Measurements from ENCODE around the gene CPSF3.

CPSF3 gene

DNA sequence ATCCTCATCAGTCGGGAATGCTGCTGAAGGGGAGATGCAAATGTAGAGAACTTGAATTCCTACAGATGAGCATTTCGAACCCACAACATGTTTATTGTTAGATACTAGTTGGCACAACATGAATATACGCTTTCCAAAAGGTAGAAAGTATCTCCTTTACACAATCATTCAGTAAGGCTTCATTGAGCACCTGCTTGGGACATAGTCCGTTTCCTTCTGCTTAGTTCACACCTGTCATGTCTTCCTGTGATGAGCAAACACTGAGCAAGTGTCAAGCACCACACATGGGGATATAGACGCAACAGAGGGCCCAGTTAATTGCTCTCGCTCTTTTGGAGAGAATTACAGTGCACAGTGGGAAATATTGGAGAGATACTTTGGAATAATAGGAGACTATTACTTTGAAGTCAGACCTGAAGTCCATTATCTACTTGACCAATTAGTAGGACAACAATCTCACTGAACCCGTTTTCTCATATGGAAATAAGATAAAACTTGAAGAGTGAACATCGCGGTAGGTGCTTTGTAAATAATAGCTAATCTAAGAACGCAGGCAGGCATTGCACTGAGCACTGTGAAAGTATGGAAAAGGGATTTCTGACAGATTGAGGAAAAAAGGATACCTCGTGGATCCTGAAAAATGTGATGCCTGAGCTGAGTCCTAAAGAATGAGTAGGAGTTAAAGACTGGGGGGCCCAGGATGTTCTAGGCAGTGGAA lies 1.2 kb downstream of the CPSF3 start:
- Histone ChIP-seq H2AFZ (ENCODE audit: low read length) (no peak overlapping the region), H3K9ac (ENCODE audit: low read depth, low read length, poor library complexity, severe bottlenecking) (peak overlapping the region; percentile 98), H3K36me3 (ENCODE audit: insufficient read depth, low read length) (no peaks in the 10 kb centered on the region), H3K9me3 (ENCODE audit: insufficient read depth, low read depth, low read length) (no peaks in the 10 kb centered on the region), H3K9me2 (replicated peaks; ENCODE audit: low read depth, low read length) (no peaks in the 10 kb centered on the region), H3K4me1 (ENCODE audit: insufficient read depth, low read length, poor library complexity, severe bottlenecking) (peaks cover 40% of the 10 kb centered on the region), H4K20me1 (ENCODE audit: insufficient read depth, low read length, poor library complexity, severe bottlenecking) (peaks cover 10% of the 10 kb centered on the region), H3K79me2 (ENCODE audit: insufficient read depth, low read length) (peaks cover 61% of the 10 kb centered on the region), H3K4me3 (ENCODE audit: low read length, poor library complexity, severe bottlenecking) (peak overlapping the region; percentile 95), H3K4me2 (ENCODE audit: low read depth, low read length, poor library complexity, severe bottlenecking) (peak overlapping the region; percentile 82), H3K27me3 (ENCODE audit: insufficient read depth, low read length, poor library complexity, severe bottlenecking) (no peaks in the 10 kb centered on the region), H3F3A (ENCODE audit: low read depth) (no peaks in the 10 kb centered on the region)
- TF ChIP-seq, protein P1, sequence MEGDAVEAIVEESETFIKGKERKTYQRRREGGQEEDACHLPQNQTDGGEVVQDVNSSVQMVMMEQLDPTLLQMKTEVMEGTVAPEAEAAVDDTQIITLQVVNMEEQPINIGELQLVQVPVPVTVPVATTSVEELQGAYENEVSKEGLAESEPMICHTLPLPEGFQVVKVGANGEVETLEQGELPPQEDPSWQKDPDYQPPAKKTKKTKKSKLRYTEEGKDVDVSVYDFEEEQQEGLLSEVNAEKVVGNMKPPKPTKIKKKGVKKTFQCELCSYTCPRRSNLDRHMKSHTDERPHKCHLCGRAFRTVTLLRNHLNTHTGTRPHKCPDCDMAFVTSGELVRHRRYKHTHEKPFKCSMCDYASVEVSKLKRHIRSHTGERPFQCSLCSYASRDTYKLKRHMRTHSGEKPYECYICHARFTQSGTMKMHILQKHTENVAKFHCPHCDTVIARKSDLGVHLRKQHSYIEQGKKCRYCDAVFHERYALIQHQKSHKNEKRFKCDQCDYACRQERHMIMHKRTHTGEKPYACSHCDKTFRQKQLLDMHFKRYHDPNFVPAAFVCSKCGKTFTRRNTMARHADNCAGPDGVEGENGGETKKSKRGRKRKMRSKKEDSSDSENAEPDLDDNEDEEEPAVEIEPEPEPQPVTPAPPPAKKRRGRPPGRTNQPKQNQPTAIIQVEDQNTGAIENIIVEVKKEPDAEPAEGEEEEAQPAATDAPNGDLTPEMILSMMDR (conservative IDR thresholded peaks at IDR 0.05; ENCODE audit: low read length) = no peak
- TF ChIP-seq EZH2phosphoT487 (IDR thresholded peaks at IDR 0.05; ENCODE audit: borderline replicate concordance) = no peak

DNA sequence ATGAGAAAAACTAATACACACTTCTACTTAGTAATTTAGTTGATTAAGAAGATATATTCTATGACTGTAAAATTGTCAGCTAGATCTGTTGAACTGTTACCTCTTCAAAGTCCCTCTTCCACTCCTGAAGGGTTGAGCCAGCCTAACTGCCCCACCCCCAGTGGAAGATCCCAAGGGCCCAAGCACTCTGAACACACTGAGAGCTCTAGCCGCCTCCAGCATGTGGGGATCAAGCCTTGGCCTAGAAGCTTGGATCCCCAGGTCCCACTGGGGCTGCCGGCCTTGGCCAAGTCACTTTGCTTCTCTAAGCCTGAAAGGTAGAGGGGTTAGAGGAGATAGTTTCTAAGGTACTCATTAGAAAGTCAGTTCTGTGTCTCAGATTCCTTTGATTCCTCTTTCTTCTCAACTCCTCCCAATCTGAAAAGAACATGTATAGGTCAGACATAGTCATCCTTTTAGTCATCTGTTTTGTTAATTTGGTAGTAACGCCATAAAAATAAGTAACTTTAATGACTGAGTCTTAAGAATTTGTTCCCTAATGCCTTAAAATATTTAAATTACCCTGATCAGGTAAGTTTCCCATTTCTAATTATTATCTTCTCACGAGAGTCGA lies 5.6 kb downstream of the CPSF3 start:
- Histone ChIP-seq H4K20me1 (ENCODE audit: insufficient read depth, low read length, poor library complexity, severe bottlenecking) (no peaks in the 10 kb centered on the region), H3K9me2 (replicated peaks; ENCODE audit: low read depth, low read length) (no peaks in the 10 kb centered on the region), H3K4me1 (ENCODE audit: insufficient read depth, low read length, poor library complexity, severe bottlenecking) (peaks cover 23% of the 10 kb centered on the region), H3K9me3 (ENCODE audit: insufficient read depth, low read depth, low read length) (no peaks in the 10 kb centered on the region), H3K4me2 (ENCODE audit: low read depth, low read length, poor library complexity, severe bottlenecking) (no peak overlapping the region), H3K79me2 (ENCODE audit: insufficient read depth, low read length) (peaks cover 24% of the 10 kb centered on the region), H3K4me3 (ENCODE audit: low read length, poor library complexity, severe bottlenecking) (no peak overlapping the region), H3K9ac (ENCODE audit: low read depth, low read length, poor library complexity, severe bottlenecking) (no peak overlapping the region), H3K27me3 (ENCODE audit: insufficient read depth, low read length, poor library complexity, severe bottlenecking) (no peaks in the 10 kb centered on the region), H3F3A (ENCODE audit: low read depth) (no peaks in the 10 kb centered on the region), H3K36me3 (ENCODE audit: insufficient read depth, low read length) (peaks cover 20% of the 10 kb centered on the region; the same call in 1 of the 2 replicates), H2AFZ (ENCODE audit: low read length) (no peak overlapping the region)
- TF ChIP-seq, protein P1 (conservative IDR thresholded peaks at IDR 0.05; ENCODE audit: low read length) = no peak
- TF ChIP-seq EZH2phosphoT487 (IDR thresholded peaks at IDR 0.05; ENCODE audit: borderline replicate concordance) = no peak

DNA sequence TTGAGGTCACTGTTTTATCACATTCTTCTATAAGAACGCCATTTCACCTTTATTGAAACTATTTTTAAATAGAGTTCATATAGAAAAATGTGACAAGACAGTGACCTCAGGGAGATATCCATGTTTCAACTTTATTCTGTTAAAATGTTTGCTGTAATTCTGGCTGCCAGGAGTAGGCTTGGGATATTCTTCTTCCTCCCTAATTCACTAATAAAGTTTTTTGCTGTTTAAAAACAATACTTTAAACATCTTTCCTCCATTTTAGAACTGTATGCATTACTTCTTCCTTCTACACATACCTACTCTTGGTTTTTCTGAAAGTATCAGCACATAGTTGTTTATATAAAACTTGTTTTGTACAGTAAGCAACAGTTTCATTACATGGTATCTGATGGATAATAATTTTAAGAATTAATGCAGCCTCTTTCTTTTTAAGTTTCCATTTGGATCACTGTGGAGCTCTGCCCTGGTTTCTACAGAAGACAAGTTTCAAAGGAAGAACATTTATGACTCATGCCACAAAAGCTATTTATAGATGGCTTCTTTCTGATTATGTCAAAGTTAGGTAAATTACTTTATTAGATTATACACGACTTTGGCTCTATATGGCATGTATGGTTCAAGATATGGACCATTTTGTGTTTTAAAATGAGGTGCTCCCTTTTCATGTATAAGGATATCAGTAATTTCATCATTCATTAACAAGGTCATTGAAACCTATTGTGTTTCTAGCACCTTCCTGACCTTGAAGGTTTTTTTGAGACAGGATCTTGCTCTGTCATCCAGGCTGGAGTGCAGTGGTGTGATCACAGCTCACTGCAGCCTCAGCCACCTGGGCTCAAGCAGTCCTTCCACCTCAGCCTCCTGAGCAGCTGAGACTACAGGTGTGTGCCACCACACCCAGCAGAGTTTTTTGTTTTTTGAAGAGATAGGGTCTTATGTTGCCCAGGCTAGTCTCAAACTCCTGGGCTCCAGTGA lies 7.2 kb downstream of the CPSF3 start:
- Histone ChIP-seq H3K4me1 (ENCODE audit: insufficient read depth, low read length, poor library complexity, severe bottlenecking) (peaks cover 8% of the 10 kb centered on the region), H3K79me2 (ENCODE audit: insufficient read depth, low read length) (peaks cover 9% of the 10 kb centered on the region), H3K4me2 (ENCODE audit: low read depth, low read length, poor library complexity, severe bottlenecking) (no peak overlapping the region), H3K36me3 (ENCODE audit: insufficient read depth, low read length) (peaks cover 27% of the 10 kb centered on the region; the same call in 1 of the 2 replicates), H3K9me3 (ENCODE audit: insufficient read depth, low read depth, low read length) (no peaks in the 10 kb centered on the region), H3K9ac (ENCODE audit: low read depth, low read length, poor library complexity, severe bottlenecking) (no peak overlapping the region), H3F3A (ENCODE audit: low read depth) (no peaks in the 10 kb centered on the region), H4K20me1 (ENCODE audit: insufficient read depth, low read length, poor library complexity, severe bottlenecking) (no peaks in the 10 kb centered on the region), H3K4me3 (ENCODE audit: low read length, poor library complexity, severe bottlenecking) (no peak overlapping the region), H3K27me3 (ENCODE audit: insufficient read depth, low read length, poor library complexity, severe bottlenecking) (no peaks in the 10 kb centered on the region), H2AFZ (ENCODE audit: low read length) (no peak overlapping the region), H3K9me2 (replicated peaks; ENCODE audit: low read depth, low read length) (no peaks in the 10 kb centered on the region)
- TF ChIP-seq EZH2phosphoT487 (IDR thresholded peaks at IDR 0.05; ENCODE audit: borderline replicate concordance) = no peak
- TF ChIP-seq, protein P1 (conservative IDR thresholded peaks at IDR 0.05; ENCODE audit: low read length) = no peak
